Nephron (organoid): ENCODE measurements around the gene ZNF337.

ENCODE experiments used
- H3K27ac Mint-ChIP-seq, 3 experiments: 2 replicates each; pipeline ENCODE4 v1.8.0; 2020; ENCODE audit warnings: mixed read lengths in 3 of 3, mild to moderate bottlenecking in 2 of 3, moderate library complexity in 1 of 3
- H3K27me3 Mint-ChIP-seq: 2 replicates; pipeline ENCODE4 v1.8.0; 2021; ENCODE audit warnings: low read depth, mild to moderate bottlenecking, moderate library complexity, mixed read lengths
- H3K36me3 Mint-ChIP-seq: 2 replicates; pipeline ENCODE4 v1.8.0; 2020; ENCODE audit warnings: low read depth, mixed read lengths
- H3K4me1 Mint-ChIP-seq: 2 replicates; pipeline ENCODE4 v1.8.0; 2020; ENCODE audit warnings: mixed read lengths
- H3K4me3 Mint-ChIP-seq, 3 experiments: 2 replicates each; pipeline ENCODE4 v1.8.0; 2020; ENCODE audit warnings: mild to moderate bottlenecking in 3 of 3, mixed read lengths in 3 of 3, moderate library complexity in 2 of 3
- H3K9me3 Mint-ChIP-seq: 2 replicates; pipeline ENCODE4 v1.8.0; 2020; ENCODE audit warnings: mixed read lengths
- CTCF ChIP-seq, 3 experiments: fragments of 200-600 bp; sonication (generic); IDR thresholded peaks; one replicate each; pipeline ENCODE4 v1.5.0; 2021; ENCODE audit warnings: antibody characterized with exemption in 3 of 3; ENCODE audit not compliant: unreplicated experiment in 3 of 3

Gene ZNF337

GRCh38 chr20:25699914-25700313 is 3.3 kb upstream of the ZNF337 start:
- H3K27me3 Mint-ChIP-seq = no peaks in the 10 kb centered on the region
- H3K4me3 Mint-ChIP-seq = no peak overlapping the region
- no peak for TF ChIP-seq CTCF (IDR thresholded peaks at IDR 0.05; ENCODE audit: unreplicated experiment in 3 of 3)
- H3K9me3 Mint-ChIP-seq = peaks cover 46% of the 10 kb centered on the region
- H3K27ac Mint-ChIP-seq = no peak overlapping the region
- H3K36me3 Mint-ChIP-seq = peaks cover 10% of the 10 kb centered on the region
- H3K4me1 Mint-ChIP-seq = peaks cover 13% of the 10 kb centered on the region

GRCh38 chr20:25697132-25697446 is 436 bp upstream of the ZNF337 start:
- Mint-ChIP-seq H3K27ac (peak overlapping the region; percentile 86 to 98 (median 96)), H3K4me3 (peak overlapping the region; percentile 97), H3K9me3 (peaks cover 22% of the 10 kb centered on the region), H3K36me3 (peaks cover 15% of the 10 kb centered on the region), H3K27me3 (no peaks in the 10 kb centered on the region), H3K4me1 (peaks cover 19% of the 10 kb centered on the region)
- TF ChIP-seq CTCF (IDR thresholded peaks at IDR 0.05; ENCODE audit: unreplicated experiment in 3 of 3) = no peak

- peaks cover 15% of the 10 kb centered on the region for H3K9me3 Mint-ChIP-seq
- peaks cover 23% of the 10 kb centered on the region for H3K36me3 Mint-ChIP-seq
- no peak for TF ChIP-seq CTCF (IDR thresholded peaks at IDR 0.05; ENCODE audit: unreplicated experiment in 3 of 3)
- peak overlapping the region; percentile 97 for H3K4me3 Mint-ChIP-seq
- H3K4me1 Mint-ChIP-seq = peaks cover 19% of the 10 kb centered on the region
- H3K27ac Mint-ChIP-seq = peak overlapping the region; percentile 79 to 98 (median 86)
- no peaks in the 10 kb centered on the region for H3K27me3 Mint-ChIP-seq
These were observed 902 bp downstream of the ZNF337 start for GRCh38 chr20:25695532-25696370.

GRCh38 chr20:25692499-25692898 is 4.2 kb downstream of the ZNF337 start:
- H3K27ac Mint-ChIP-seq = no peak overlapping the region
- H3K27me3 Mint-ChIP-seq = no peaks in the 10 kb centered on the region
- H3K9me3 Mint-ChIP-seq = no peaks in the 10 kb centered on the region
- no peak for TF ChIP-seq CTCF (IDR thresholded peaks at IDR 0.05; ENCODE audit: unreplicated experiment in 3 of 3)
- peaks cover 10% of the 10 kb centered on the region for H3K4me1 Mint-ChIP-seq
- H3K4me3 Mint-ChIP-seq = peak overlapping the region in 1 of 3 experiments; percentile 62
- peaks cover 25% of the 10 kb centered on the region for H3K36me3 Mint-ChIP-seq

- TF ChIP-seq CTCF (IDR thresholded peaks at IDR 0.05; ENCODE audit: unreplicated experiment in 3 of 3) = no peak
- no peaks in the 10 kb centered on the region for H3K27me3 Mint-ChIP-seq
- peaks cover 33% of the 10 kb centered on the region for H3K36me3 Mint-ChIP-seq
- no peaks in the 10 kb centered on the region for H3K9me3 Mint-ChIP-seq
- no peak overlapping the region for H3K27ac Mint-ChIP-seq
- H3K4me1 Mint-ChIP-seq = peaks cover 17% of the 10 kb centered on the region
- no peak overlapping the region for H3K4me3 Mint-ChIP-seq
These were observed 6.2 kb downstream of the ZNF337 start for GRCh38 chr20:25690427-25690826.
